OCI-LY7 (cell line): ENCODE results near the gene CD74.

Experiments
- EZH2phosphoT487 ChIP-seq: fragments of 200-600 bp; sonication (generic); IDR thresholded peaks from 2 replicates; pipeline ENCODE4 v1.6.1; 2018; ENCODE audit warnings: low read depth, borderline replicate concordance, mild to moderate bottlenecking, mixed run types, antibody characterized with exemption, low read length, moderate library complexity, mixed read lengths
- TF ChIP-seq, protein P1 (sequence below): fragments of 200-600 bp; sonication (generic); conservative IDR thresholded peaks from 2 replicates; pipeline ENCODE4 v1.5.1; 2014; ENCODE audit warnings: mild to moderate bottlenecking, antibody characterized with exemption, low read length, moderate library complexity, mixed read lengths

- TF ChIP-seq, protein P1, sequence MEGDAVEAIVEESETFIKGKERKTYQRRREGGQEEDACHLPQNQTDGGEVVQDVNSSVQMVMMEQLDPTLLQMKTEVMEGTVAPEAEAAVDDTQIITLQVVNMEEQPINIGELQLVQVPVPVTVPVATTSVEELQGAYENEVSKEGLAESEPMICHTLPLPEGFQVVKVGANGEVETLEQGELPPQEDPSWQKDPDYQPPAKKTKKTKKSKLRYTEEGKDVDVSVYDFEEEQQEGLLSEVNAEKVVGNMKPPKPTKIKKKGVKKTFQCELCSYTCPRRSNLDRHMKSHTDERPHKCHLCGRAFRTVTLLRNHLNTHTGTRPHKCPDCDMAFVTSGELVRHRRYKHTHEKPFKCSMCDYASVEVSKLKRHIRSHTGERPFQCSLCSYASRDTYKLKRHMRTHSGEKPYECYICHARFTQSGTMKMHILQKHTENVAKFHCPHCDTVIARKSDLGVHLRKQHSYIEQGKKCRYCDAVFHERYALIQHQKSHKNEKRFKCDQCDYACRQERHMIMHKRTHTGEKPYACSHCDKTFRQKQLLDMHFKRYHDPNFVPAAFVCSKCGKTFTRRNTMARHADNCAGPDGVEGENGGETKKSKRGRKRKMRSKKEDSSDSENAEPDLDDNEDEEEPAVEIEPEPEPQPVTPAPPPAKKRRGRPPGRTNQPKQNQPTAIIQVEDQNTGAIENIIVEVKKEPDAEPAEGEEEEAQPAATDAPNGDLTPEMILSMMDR: no peak
- no peak for TF ChIP-seq EZH2phosphoT487
Measured at GRCh38 chr5:150411245-150411979, 1.3 kb downstream of the CD74 start.
